Left hindlimb (tissue), 1 donor: Measurements from ENCODE around the gene PGR.

Experiments used
- DNase-seq: peaks from one replicate; pipeline ENCODE4 v3.0.0-alpha.2; 2018

The PGR gene

GRCh38 chr11:101008961-101009689 is 120.5 kb downstream of the PGR start:
- DNase-seq, result no peak

DNA sequence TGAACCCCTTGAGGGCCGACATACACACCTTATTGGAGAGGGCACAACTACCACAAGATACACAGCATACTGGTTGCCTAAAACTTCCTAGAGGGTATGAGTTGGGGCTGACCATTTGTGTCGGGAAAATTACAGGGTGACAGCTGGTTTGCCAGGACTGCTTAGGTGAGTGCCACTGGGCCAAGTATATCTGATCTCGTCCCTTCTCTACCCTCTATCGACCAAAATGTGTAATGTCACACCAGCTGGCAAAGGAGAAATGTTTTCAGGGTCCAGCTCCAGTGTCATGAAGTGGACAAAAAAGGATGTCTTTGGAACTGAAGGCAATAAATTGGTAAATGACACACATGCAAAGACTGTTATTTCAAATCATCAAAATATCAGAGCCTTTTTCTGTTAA is 126.1 kb downstream of the PGR start:
- no peak for DNase-seq

DNA sequence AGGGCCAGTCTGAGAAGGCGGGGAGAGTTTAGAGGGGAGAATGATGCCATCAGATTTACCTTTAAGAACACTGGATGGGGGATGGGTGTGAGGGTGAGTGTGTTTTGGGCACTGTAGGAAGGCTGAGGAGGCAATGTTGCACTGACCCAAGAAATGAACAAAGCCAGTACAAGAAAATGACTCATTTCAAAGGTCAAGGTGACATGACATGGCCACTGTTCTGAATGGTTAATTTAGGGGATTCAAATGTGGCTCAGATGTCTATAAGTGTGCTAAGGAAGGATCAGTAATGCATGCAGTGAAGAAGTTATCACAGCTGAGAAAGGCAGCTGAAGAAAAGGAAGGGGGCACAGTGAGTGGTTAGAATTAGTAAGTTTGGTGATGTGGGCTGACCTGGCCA is 129.9 kb downstream of the PGR start:
- no peak for DNase-seq

DNA sequence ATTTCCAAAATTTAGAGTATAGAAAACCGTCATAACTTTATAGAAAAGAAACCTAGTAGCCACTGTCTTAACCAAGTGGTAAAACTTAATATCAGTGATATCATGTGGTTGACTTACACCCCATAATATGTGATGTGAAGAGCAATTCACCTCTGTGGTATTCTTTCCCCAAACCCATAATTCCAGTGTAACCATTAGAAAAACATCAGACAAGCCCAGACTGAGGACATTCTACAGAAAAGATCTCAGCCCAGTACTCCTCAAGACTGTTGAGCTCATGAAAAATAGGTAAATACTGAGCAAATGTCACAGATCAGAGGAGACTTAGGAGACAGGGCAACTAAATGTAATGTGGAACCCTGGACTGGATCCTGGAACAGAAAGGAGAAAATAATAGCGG is 134.6 kb downstream of the PGR start:
- DNase-seq, result no peak

- no peak for DNase-seq
These were observed 138.1 kb downstream of the PGR start for GRCh38 chr11:100991541-100991940.

DNA sequence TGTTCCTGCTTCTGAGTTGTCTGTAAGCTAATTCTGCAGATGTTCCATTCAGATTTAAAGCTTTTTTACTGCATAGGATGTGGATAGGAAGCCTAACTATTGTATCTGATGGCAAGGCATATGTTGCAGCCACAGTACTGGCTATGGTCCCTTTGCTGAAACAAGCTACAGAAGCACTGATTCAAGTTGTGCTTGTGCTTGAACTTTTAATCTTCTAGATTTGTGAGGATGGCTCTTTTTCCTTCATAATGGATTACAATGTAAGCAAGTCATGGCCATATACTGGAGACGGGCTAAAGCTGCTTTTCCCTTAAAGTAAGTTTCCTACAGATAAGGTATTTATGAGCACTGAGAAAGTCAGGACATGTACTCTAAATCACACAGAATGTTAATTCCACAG is 138.7 kb downstream of the PGR start:
- no peak for DNase-seq

DNA sequence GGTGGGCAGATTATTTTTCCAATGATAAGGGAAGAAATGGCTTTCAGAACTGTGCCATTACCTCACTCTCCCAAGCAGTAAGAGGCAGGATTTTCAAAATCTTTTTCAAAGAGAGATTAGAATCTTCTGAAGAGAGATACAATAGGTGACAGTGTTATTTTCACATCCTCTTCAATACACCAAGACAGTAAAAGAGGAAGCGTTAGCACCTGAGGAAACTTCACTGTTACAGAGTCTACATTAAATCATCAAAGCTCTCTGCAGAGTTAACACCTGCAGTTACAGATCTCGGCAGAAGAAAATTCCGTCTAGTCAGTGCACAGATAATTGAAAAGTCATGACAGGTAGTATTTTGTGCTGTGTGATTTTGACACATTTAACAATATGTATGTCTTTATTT is 144.9 kb downstream of the PGR start:
- DNase-seq, result no peak

DNA sequence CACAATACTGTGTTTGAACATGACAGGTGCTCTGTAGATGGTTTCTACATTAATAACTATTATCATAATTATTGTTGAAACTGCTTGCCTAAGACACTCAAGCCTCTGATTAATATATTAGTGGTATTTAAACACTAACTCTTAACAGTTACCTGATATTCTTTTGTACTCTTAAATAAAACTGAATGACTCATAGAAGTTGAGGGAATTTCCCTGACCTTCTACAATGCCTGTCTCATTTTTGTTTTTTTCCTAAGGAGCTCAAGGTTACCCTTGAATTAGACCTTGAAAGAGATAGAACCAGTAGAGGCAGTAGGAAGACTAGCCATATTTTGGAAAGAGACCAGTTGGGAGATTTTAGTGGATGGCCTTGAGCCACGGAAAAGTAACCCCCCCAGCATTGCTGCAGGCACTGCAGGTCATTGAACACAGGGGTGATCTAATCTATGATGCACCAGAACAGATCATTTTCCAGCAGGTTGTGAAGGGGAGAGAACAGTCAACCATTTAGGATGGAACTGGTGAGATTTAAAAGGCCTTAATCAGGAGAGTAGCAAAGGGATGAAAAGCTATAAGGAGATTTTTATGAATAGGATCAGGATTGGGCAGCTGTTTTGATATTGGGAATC is 148.3 kb downstream of the PGR start:
- no peak for DNase-seq

- DNase-seq, result no peak
These were observed 149.5 kb downstream of the PGR start for GRCh38 chr11:100980156-100980555.
